Measurements from ENCODE around the gene ISM2.
"Not testable (repeated sequence)": the region's sequence is repeated elsewhere in the genome, so short reads cannot be mapped to it uniquely, and the experiment has no call there.

Gene ISM2

GRCh38 chr14:77498120-77498979 lies at the start of gene ISM2:
TSS of gene ISM2 (minus strand) at chr14:77498816. CDS start at chr14:77498793, 23 bp downstream.
- peak; percentile 3 for DNase-seq (ENCODE audit: low read depth)

GRCh38 chr14:77547512-77548180 lies 49.0 kb upstream of the ISM2 start:
- DNase-seq (ENCODE audit: low read depth), result no peak

GRCh38 chr14:77545171-77545570 lies 46.6 kb upstream of the ISM2 start:
- not testable (repeated sequence) for DNase-seq (ENCODE audit: low read depth)

DNA sequence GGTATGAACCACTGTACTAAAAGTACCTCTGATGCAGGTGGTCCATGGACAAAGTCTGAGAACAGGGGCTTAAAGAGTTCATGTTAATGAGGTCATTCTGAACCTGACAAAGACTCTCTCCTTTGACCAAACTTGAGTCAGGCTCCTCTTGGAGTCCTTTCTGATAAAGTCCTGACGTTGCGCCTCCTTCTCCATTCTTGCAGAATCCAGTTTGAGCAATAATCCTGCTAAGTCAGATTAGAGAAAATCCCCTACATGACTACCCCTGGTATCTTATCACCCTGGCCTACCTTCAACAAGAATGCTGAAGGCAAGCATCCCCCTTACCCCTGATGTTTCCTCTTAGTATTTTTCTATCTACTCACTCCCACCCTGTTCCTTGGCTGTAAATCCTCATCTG lies 46.0 kb upstream of the ISM2 start:
- no peak for DNase-seq (ENCODE audit: low read depth)

GRCh38 chr14:77543637-77544334 lies 45.2 kb upstream of the ISM2 start:
- DNase-seq (ENCODE audit: low read depth), result no peak

DNA sequence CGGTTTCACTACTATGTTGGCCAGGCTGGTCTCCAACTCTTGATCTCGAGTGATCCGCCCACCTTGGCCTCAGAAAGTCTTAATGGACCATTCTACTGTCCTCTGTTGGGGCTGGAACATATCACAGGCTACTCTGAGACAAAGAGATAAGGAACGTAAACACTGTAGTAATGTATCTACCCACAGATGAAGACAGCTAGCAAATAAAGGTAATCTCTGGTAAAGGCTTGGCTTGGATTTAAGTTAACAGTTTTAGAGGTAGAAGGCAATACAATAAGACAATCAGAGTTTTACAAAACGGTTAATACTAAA lies 44.6 kb upstream of the ISM2 start:
- no peak for DNase-seq (ENCODE audit: low read depth)

DNA sequence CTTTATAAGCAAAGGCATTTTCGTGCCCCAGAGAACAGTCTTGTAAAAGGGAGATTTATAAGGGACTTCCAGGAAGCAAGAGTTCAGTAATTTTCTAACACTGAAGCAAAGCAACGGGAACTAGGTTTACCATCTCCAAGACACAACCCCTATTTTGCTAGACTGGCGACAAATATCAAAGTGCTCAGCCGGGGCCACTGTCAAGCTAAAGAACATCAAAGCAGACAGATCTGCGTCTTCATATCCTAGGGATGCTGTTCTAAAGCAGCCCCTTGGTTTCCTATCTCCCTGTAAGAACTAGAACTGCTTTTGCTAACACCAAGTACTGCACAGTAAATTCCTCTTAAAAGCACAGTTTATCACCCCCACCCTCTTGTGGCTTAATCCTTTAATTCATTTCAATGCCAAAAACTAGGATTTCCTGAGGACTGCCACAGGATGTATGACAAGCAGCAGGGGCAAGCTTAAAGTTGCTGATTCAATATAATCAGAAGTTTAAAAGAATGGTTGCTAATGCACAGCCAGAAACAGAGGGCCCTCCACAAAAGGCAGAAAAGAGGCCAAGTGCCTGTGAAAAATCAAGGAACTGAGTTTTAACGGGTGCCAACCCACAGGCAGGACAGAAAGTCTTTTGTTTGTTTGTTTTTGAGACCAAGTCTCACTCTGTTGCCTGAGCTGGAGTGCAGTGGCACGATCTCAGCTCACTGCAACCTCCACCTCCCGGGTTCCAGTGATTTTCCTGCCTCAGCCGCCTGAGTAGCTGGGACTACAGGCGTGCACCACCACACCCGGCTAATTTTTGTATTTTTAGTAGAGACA lies 44.0 kb upstream of the ISM2 start:
- no peak for DNase-seq (ENCODE audit: low read depth)

GRCh38 chr14:77541905-77542304 lies 43.3 kb upstream of the ISM2 start:
- no peak for DNase-seq (ENCODE audit: low read depth)

DNA sequence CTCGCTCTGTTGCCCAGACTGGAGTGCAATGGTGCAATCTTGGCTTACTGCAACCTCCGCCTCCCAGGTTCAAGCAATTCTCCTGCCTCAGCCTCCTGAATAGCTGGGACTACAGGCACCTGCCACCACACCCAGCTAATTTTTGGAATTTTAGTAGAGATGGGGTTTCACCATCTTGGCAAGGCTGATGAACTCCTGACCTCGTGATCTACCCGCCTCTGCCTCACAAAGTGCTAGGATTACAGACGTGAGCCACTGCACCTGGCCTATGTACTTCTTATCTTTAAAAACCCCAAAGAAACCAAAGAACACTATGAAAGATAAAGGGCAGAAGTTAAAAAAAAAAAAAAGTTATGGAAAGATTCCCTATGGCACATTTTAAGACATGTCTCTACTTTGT lies 38.3 kb upstream of the ISM2 start:
- DNase-seq (ENCODE audit: low read depth), result not testable (repeated sequence)

DNA sequence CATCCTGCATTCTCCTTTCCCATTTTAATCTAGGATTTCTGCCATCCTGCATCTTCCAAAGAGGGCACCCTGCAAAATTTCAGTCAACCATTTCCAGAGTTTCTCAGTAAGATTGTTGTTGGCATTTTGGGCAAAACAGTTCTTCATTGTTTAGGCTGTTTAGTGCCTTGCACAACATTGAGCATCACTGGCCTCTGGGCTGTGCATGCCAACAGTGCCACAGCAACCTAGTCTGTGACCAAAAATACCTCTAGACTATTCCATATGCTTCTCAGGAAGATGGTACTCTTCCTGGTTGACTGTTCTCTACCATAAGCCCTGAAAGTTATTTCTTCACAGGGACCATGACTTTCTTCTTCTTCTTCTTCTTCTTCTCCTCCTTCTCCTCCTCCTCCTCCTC lies 32.5 kb upstream of the ISM2 start:
- no peak for DNase-seq (ENCODE audit: low read depth)

DNA sequence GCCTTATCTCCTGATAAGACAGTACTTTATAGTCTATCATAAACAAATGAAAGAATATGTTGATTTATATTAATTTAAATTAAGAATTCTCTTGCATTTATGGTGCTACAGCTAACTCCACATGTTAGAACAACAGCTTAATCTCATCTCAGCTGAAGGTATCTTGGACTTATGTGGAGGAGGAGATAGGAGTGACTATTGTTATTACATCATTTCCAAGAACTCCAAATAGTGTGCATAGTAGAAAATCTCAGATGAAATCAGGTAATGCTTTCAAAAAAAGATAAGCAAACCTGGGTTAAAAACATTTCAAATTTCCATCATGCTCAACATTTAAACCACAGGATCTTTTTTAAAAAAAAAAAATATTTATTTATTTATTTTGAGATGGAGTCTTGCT lies 31.3 kb upstream of the ISM2 start:
- DNase-seq (ENCODE audit: low read depth), result no peak

DNA sequence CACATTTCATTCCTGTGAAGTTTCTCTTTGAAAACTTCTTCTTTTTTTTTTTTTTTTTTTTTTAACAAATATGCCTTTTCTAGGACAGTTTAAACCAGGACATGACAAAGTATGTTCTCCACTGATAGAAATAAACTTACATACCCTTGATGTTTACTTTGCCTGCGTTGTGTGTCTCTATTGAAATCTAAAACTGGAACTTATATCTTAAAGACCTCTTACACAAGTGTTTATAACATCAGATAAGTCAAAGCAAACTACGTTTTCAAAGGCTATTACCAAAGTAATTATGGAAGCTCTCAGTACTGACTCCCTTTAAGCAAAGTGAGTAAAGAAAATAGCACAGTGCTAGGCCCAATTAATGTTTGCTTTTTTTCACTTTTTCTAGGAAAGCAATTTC lies 30.6 kb upstream of the ISM2 start:
- no peak for DNase-seq (ENCODE audit: low read depth)

DNA sequence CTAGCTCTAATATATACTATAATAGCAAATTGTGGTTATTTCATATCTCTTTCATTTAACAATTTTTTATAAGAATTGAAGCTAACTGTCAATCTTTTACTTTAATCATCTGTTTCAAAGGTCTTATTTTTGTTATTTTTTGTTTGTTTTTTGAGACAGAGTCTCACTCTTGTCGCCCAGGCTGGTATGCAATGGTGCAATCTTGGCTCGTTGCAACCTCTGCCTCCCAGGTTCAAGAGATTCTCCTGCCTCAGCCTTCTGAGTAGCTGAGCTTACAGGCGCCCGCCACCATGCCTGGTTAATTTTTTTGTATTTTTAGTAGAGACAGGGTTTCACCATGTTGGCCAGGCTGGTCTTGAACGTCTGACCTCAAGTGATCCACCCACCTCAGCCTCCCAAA lies 30.1 kb upstream of the ISM2 start:
- DNase-seq (ENCODE audit: low read depth), result not testable (repeated sequence)

- no peak for DNase-seq (ENCODE audit: low read depth)
These were observed 27.6 kb upstream of the ISM2 start for GRCh38 chr14:77526266-77526665.

DNA sequence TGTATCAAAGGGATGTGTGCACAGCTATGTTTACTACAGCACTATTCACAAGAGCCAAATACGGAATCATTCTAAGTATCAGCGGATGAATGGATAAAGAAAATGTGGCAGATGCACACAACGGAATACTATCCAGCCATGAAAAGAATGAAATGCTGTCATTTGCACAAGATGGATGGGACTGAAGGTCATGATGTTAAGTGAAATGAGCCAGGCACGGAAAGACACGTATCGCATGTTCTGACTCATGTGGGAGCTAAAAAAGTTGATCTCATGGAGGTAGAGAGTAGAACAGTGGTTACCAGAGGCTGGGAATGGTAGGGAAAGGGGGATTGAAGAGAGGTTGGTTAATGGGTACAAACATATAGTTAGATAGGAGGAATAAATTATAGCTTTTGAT lies 25.9 kb upstream of the ISM2 start:
- DNase-seq (ENCODE audit: low read depth), result no peak

DNA sequence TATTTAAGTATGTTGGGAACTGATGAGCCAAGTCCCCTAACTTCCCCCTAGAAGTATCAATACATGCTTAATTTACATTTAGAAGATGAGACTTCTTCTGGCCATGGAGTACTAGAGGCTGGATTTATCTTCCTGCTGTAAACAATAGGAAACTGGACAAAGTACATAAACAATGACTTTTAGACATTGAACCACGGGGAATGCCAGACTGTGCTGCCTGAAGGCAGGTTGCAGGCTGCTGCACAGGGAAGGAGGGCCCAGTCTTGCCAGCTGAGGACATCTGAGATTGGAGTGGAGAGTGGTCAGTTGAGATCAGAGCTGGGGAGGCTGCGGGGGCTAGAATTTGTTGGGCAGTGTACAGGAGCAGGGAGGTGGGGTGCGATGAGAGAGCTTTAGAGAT lies 24.5 kb upstream of the ISM2 start:
- no peak for DNase-seq (ENCODE audit: low read depth)

GRCh38 chr14:77520555-77520954 lies 21.9 kb upstream of the ISM2 start:
- DNase-seq (ENCODE audit: low read depth), result no peak

DNA sequence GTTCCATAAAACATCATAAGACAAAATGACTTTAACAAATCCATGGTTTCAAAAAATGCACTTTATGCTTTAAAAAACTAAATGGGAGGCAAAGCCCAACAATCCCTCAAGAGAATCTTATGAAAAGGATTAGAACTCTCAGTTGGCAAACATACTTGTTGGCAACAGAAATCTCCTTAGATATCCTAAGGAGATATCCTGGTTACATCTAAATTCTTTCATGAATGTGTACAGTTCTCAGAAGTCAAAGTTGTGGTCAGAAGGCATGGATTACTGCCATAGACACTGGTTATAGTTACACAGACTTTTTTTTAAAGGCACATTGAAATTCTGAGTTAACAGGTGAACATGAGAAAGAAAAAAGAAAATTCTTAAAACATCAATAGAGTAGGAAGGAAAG lies 17.5 kb upstream of the ISM2 start:
- DNase-seq (ENCODE audit: low read depth), result no peak

DNA sequence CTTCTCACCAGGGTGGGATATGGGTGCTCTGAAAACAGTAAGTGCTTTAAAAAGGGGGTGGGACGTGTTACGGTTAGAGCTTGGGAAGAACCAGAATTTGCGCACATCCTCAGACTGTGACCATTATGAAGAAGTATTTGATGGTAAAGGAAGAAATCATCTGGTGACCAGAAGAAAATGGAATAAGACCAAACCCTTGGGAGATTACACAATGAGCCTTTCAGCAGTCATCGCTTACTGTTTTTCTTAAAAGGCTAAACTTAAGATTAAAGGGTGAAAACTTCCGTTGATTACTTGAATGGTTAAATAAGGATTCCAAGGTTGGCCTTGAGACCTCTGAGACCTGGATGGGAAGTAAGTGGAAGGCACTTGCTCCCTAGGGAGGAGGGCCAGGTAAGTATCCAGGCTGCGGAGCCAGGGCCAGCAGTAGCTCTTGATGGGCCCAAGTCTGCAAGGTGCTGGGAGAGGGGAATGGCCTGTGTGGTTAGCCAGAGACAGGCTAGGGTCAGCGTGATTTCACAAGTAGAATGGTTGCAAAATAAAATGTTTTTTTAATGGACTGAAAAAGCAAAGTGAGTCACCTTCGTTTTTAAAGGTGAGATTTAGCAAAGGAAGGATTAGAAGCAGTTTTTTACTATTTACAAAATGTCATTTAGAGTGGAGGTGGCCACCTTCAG lies 13.0 kb upstream of the ISM2 start:
- DNase-seq (ENCODE audit: low read depth), result no peak

DNA sequence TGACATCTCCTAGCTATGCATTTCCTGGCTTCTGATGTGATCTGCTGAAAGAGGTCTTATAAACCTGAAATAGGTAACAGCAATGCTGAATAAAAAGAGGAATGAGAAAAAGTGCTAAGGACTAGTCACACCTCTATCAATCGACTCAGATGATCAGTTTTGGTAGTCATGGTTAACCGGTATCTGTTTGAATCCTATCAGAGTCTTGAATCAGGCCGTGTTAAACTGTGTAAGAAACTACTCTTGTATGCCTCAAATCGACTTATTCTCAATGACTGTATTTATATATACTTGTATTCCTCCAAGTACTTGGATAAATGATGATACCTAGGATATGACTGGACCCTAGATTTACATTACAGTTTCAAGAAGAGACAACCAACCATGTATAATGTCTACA lies 10.8 kb upstream of the ISM2 start:
- no peak for DNase-seq (ENCODE audit: low read depth)

DNA sequence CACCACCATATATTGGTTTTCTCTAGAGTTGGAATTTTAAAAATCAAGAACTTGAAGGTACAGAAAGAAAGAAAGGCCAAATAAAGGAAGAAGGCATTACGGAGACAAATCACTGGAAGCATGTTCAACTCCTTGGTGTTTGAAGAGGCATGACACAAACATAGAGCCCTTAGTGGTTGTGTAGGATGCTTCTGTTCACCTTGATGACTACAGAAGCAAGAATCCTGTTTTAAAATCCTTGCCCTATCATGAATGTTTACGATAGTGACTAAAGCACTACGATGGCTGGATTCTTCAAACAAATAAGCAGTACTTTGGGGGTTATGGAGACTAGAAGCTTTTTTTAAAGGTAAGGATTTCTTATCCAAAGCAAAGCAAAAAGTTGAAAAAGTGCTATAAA lies 10.3 kb upstream of the ISM2 start:
- DNase-seq (ENCODE audit: low read depth), result no peak

GRCh38 chr14:77508249-77508648 lies 9.6 kb upstream of the ISM2 start:
- no peak for DNase-seq (ENCODE audit: low read depth)
